Endothelial cell (in vitro differentiated cells): ENCODE data around the gene NEO1. TPM values are rescaled to one million over a fixed set of nuclear protein-coding genes. Genes with fewer than 3 reads are reported as not detected.
A peak's percentile ranks its signal among the peaks of the same experiment; 100 is the strongest.

Source experiments
- DNase-seq: peaks from one replicate; pipeline ENCODE4 v3.0.0; 2021; ENCODE audit warnings: low spot score
- H3K27ac Mint-ChIP-seq: one replicate; pipeline ENCODE4 v1.8.0; 2021; ENCODE audit warnings: mixed read lengths, inconsistent platforms; ENCODE audit not compliant: unreplicated experiment
- H3K27me3 Mint-ChIP-seq: one replicate; pipeline ENCODE4 v1.8.0; 2021; ENCODE audit warnings: mild to moderate bottlenecking, moderate library complexity, mixed read lengths, inconsistent platforms; ENCODE audit not compliant: unreplicated experiment
- H3K36me3 Mint-ChIP-seq: one replicate; pipeline ENCODE4 v1.8.0; 2021; ENCODE audit warnings: mild to moderate bottlenecking, low read depth, mixed read lengths, inconsistent platforms; ENCODE audit not compliant: unreplicated experiment
- H3K4me1 Mint-ChIP-seq: one replicate; pipeline ENCODE4 v1.8.0; 2021; ENCODE audit warnings: mild to moderate bottlenecking, mixed read lengths, inconsistent platforms; ENCODE audit not compliant: unreplicated experiment
- H3K4me3 Mint-ChIP-seq: one replicate; pipeline ENCODE4 v1.8.0; 2021; ENCODE audit warnings: mild to moderate bottlenecking, mixed read lengths, inconsistent platforms; ENCODE audit not compliant: unreplicated experiment
- H3K9me3 Mint-ChIP-seq: one replicate; pipeline ENCODE4 v1.8.0; 2021; ENCODE audit warnings: mixed read lengths, inconsistent platforms; ENCODE audit not compliant: unreplicated experiment
- CTCF ChIP-seq: fragments of 200-600 bp; sonication (generic); IDR thresholded peaks from one replicate; pipeline ENCODE4 v1.5.0; 2021; ENCODE audit warnings: antibody characterized with exemption; ENCODE audit not compliant: unreplicated experiment
- total RNA-seq: library from RNA; stranded (reverse); fragmentation: NEBNext Ultra II Directional; extraction: Animal tissue kit (Norgen Biotek cat#: 25700); gene quantifications from one replicate; pipeline ENCODE4 v1.2.1, GENCODE V29; 2021; ENCODE audit not compliant: unreplicated experiment

Gene NEO1
- total RNA-seq, 1 donor from 2014 or later = 140 TPM

DNA sequence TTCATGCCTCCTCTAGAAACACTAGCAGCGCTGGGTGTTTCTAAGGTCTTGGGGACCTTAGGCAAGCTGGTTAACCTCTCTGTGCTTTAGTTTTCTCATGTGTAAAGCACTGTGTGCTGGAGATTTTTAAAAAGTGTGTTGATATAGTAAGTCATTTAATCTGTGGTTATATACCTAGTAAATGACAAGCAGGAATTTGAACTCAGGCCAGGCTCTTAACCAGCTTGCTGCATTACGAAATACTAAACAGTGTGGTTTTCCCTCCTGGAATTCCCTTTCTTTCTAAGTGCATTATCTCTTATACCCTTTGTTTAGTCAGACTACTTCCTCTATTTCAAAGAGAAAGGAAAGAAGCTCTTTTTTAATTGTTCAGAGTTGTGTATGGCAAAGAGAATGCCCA lies 26.5 kb downstream of the NEO1 start:
- DNase-seq = no peak
- no peak overlapping the region for H3K4me3 Mint-ChIP-seq
- peaks cover 46% of the 10 kb centered on the region for H3K4me1 Mint-ChIP-seq
- no peaks in the 10 kb centered on the region for H3K9me3 Mint-ChIP-seq
- no peaks in the 10 kb centered on the region for H3K27me3 Mint-ChIP-seq
- H3K27ac Mint-ChIP-seq = peak overlapping the region; percentile 90
- no peaks in the 10 kb centered on the region for H3K36me3 Mint-ChIP-seq
- TF ChIP-seq CTCF = no peak

GRCh38 chr15:73079565-73079964 lies 27.3 kb downstream of the NEO1 start:
- Mint-ChIP-seq H3K9me3 (no peaks in the 10 kb centered on the region), H3K4me1 (peaks cover 46% of the 10 kb centered on the region), H3K4me3 (no peak overlapping the region), H3K27me3 (no peaks in the 10 kb centered on the region), H3K27ac (peak overlapping the region; percentile 90), H3K36me3 (no peaks in the 10 kb centered on the region)
- no peak for DNase-seq
- no peak for TF ChIP-seq CTCF

DNA sequence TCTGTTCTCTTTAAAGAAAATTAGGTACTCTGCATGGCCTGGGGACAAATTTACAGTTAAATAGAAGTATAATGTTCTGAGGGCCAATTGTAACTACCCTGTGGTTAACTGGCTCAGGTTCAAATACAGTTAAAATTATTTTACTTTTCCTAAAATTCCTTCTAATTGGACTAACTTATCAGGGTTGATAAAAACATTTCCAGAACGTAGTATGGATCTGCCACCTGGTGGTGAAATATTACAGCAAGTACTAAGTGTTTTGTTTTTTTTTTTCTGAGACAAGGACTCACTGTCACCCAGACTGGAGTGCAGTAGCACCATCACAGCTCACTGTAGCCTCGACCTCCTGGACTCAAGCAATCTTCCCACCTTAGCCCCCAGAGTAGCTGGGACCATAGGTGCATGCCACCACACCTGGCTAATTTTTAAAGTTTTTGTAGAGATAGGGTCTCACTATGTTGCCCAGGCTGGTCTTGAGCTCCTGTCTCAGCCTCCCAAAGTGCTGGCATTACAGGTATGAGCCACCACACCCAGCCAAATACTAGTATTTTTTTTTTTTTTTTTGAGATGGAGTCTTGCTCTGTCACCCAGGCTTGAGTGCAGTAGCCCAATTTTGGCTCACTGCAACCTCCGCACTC lies 29.2 kb downstream of the NEO1 start:
- Mint-ChIP-seq H3K4me3 (no peak overlapping the region), H3K9me3 (no peaks in the 10 kb centered on the region), H3K4me1 (peaks cover 43% of the 10 kb centered on the region), H3K27me3 (no peaks in the 10 kb centered on the region), H3K27ac (peak overlapping the region; percentile 33), H3K36me3 (no peaks in the 10 kb centered on the region)
- peak; percentile 79 for TF ChIP-seq CTCF
- no peak for DNase-seq

- Mint-ChIP-seq H3K27ac (no peak overlapping the region), H3K9me3 (no peaks in the 10 kb centered on the region), H3K27me3 (no peaks in the 10 kb centered on the region), H3K36me3 (no peaks in the 10 kb centered on the region), H3K4me3 (no peak overlapping the region), H3K4me1 (peaks cover 35% of the 10 kb centered on the region)
- no peak for TF ChIP-seq CTCF
- DNase-seq = no peak
Observed at GRCh38 chr15:73082812-73083211, 30.5 kb downstream of the NEO1 start.

GRCh38 chr15:73087098-73087497 lies 34.8 kb downstream of the NEO1 start:
- TF ChIP-seq CTCF = no peak

More at GRCh38 chr15:73087098-73087497, 34.8 kb downstream of the NEO1 start:
- Mint-ChIP-seq H3K4me1 (peaks cover 3% of the 10 kb centered on the region), H3K27ac (no peak overlapping the region), H3K9me3 (no peaks in the 10 kb centered on the region), H3K4me3 (no peak overlapping the region), H3K27me3 (no peaks in the 10 kb centered on the region), H3K36me3 (no peaks in the 10 kb centered on the region)
- no peak for DNase-seq
